ENCODE data around the gene FARP2.

DNA sequence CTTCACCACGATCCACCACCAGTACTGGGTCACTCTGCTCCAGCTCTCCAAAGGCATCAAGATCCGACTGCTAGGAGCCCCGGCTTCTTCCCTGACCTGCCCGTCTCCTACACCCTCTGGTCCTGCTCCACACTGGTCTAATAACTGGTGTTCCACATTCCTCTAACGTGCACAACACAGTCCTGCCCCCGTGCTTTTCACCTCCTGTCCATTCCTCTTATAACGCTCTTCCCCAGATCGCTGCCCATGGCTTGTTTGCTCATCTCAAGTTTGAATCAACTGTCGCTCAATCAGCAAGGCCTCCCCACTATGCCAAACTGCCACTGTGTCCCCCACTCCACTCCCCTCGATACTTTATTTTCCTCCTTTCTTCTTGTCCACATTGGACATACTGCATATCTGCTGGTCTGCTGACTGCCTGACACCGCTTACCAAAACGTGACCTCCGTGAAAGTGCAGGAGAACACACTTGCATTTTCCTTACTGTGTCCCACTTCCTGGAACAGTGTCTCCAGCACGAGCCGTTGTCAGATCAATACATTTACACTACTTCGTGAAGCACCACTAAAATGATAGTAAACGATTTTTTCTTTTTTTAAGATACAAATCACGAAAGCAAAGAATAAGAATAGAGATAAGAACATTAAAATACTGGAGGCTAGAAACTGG is 47.1 kb upstream of the FARP2 start:
- no peak for TF ChIP-seq EP300 (IDR thresholded peaks at IDR 0.05)
- TF ChIP-seq, protein P1, sequence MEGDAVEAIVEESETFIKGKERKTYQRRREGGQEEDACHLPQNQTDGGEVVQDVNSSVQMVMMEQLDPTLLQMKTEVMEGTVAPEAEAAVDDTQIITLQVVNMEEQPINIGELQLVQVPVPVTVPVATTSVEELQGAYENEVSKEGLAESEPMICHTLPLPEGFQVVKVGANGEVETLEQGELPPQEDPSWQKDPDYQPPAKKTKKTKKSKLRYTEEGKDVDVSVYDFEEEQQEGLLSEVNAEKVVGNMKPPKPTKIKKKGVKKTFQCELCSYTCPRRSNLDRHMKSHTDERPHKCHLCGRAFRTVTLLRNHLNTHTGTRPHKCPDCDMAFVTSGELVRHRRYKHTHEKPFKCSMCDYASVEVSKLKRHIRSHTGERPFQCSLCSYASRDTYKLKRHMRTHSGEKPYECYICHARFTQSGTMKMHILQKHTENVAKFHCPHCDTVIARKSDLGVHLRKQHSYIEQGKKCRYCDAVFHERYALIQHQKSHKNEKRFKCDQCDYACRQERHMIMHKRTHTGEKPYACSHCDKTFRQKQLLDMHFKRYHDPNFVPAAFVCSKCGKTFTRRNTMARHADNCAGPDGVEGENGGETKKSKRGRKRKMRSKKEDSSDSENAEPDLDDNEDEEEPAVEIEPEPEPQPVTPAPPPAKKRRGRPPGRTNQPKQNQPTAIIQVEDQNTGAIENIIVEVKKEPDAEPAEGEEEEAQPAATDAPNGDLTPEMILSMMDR (IDR thresholded peaks at IDR 0.05), result no peak
